Endothelial cell of hepatic sinusoid (primary cell): ENCODE data around the gene ZDHHC22.

ENCODE experiments used
- in situ Hi-C: cut with HindIII; loops from 2 replicates; pipeline ENCODE4 v1.10.0; 2017; ENCODE audit warnings: low sequenced_read_pairs

Gene ZDHHC22

DNA sequence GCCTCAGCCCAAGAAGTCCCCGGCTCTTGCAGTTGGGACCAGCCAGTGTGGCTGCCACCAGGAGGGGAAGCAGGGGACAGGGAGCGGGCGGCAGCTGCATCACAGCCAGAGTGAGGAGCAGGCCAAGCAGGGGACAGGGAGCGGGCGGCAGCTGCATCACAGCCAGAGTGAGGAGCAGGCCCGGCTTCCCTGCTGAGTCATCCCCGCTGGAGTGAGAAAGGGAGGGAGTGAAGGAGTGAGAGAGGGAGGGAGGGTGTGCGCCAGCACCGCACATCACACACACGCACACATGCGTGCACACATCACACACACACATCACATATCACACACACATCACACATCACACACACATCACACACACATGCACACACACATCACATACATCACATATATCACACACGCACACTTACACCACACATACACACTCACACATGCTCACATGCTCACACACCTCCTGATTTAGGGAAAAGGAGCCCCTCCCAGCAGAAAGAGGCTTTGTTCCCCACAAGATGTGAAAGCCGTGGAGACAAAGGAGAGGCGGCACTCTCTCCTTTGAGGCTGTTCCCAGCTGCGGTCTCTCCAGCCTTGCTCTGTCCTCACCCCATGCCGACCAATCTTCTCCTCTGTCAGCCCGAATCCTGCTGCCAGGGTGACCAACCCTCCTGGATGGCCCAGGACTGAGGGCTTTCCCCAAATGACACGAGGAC lies 16.7 kb upstream of the ZDHHC22 start:
- in situ Hi-C loops: no loop called here

DNA sequence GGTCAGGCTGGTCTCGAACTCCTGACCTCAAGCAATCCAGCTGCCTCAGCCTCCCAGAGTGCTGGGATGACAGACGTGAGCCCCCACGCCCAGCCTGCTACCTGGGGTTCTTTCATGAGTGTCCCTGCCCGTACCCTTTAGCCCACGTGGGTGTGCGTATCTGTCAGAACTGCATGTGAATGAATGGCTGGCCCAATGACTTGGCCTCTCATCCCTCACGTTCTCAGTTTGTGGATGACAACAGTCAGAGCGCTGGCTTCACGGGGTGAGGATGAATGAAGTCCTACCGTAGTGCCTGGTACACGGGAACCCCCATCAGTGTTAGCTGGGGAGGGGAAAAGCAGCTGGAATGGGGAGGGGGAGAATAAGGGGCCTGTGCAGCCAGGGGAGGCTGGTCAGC lies 16.1 kb upstream of the ZDHHC22 start:
- in situ Hi-C loops: no loop called here

DNA sequence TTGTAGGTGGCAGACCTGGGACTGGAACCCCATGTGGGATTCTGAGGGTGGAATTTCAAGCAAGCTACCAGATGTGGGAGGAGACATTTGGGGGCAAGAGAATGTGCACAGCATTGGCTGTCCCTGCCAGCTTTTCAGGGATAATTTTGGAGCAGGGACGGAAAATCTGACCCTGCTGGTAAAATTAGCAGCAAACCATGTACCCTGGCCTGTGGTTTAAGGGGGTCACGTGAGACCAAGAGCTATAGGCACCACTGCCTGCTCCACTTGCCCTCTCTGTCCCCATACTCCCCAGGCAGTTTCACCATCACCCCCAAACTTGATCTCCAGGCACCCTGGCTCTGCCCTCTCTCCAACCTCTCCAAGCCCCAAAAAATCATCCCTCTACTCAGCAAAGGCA lies 13.5 kb upstream of the ZDHHC22 start:
- in situ Hi-C loops: no loop called here

DNA sequence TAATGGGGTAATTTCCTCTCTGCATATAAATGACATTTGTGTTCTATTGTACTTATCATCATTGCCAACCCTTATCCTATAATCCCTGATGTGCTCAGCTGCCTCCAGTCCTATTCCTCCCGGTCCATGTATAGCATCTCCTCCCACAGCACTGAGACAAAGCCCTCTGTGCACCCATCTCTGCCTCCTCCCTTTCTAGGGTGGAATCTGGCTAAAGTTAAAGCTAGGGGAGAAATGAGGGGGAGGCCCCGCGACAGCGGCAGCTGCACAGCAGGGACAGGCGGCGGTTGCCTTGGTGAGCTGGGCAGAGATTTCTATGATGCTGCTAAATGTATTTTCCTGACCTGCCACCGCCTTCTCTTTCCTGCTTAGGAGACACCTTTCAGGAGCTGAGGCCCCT lies 12.8 kb upstream of the ZDHHC22 start:
- in situ Hi-C loops: no loop called here

DNA sequence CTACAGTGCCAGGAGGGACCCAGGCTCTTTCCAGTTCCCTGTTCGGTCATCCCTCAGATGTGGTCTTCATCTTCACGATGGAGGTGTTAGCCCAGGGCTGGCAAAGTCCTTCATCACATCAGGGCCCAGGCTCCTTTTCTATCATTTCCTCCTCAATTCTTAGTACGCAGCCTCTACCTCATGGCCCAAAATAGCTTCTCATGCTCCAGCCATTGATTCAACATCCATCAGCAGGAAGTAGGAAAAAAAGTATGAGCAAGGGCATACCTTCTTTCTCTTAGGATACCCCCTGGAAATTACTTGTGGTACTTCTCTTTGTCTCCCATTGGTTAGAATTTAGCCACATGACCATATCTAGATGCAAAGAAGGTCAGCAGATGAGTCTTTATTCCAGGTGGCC lies 12.2 kb upstream of the ZDHHC22 start:
- in situ Hi-C loops: no loop called here

DNA sequence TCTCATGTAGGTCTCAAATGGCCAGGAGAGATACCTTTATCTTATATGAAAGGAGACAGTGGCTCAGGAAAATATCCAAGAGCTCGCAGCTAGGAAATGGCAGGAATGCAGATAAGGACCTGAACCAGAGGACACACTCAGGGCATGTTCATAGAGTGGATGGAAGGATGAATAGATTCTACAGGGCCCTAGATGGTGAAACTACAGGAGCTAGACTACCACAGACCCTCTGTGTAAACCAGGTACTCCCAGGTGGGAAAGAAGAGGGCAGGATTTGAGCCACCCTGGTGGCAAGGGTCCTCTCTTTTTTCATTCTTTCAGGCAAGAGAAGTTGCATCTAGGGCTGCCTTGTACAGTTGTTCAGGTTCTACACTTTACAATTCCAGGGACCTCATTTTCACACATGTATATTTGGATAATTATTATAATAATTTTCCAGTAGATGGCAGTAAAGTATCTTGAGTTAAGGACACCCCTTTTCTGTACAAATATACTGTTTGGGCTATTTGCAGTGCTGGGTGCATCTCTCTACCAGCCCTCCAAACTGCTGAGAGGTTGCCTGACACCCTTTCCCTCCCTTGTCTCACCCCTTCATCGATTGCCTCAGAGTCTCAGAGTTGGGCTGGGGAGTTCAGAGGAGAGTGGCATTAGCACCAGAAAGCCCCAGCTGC lies 10.5 kb upstream of the ZDHHC22 start:
- in situ Hi-C loops: no loop called here

DNA sequence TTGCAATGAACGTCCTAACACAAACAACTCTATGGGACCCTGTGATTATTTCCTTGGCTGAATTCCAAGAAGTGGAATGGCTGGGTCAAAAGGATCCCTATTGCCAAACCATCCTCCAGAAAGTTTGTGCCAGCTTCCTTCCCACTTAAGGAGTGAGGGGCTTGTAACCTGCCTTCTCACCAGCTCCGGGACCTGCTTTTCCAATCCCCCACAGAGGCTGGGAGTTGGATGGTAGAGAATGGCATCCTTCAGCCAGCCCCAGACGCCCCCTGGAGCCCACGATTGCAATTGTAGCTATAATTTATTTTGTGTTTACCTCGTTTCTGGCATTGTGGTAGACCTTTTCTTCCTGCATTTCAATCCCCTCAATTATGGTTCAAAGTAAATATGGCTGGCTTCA lies 9.7 kb upstream of the ZDHHC22 start:
- in situ Hi-C loops: no loop called here

DNA sequence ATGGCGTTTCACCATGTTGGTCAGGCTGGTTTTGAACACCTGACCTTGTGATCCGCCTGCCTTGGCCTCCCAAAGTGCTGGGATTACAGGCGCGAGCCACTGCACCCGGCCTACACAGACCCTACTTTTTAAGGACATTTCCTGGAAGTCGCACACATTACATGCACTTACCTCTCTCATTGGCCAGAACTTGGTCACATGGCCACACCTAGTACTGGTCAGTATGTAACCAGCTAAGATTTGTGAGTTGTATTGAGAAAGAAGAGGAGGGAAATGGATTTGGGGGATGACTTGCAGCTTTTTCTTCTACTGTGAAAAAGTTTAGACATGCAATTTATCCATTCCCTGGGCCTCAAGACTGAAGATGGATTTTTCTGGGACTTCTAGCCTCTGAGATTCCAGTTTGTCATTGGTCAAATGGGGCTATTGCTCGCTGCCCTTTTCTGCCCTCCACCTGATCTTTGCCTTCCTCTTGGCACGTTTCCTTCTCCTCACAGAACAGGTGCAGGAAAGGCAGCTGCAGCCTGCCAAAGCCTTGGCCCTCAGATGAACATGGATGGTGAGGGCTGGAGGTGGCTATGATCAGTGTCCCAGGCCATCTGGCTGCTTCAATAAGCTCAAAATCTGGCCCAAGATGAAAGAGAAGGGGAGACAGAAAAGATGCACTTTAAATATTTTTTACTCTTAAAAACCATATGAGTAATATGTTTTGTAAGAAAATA lies 7.1 kb upstream of the ZDHHC22 start:
- in situ Hi-C loops: no loop called here

DNA sequence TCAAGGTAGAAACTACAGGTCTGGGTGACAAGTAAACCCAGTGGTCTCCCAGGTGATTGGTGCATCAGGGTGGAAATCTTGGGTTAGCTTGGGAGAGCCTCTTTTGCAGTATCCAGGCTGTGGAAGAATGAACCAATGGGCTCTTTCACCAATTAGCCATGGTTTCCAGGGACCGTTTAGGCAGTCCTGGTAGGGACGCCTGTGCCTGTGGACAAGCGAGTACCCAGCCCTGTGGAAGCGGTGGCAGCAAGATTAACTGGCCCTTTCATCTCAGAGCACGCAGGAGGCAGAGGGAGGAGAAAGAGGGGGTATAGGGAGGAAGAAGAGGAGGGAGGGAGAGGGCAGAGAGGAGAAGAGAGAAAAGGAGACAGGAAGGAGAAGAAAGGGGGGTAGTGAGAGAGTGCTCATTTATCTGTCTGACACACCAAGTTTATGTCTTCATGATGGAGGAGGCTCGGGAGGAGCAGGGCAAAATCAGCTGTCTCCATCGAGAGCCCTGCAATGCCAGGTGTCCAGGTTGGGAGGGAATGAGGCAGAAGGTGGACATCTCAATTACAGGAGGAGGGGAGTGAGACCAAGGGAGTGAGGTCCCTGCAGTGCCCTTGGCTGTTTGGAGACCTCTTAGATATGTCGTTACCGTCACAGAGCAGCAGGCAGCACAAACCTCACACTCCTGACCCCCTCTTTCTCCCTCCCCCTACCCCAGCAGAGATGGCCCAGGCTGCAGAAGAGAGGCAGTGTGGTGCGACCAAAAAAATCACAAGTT lies 4.6 kb upstream of the ZDHHC22 start:
- in situ Hi-C loops: no loop called here

DNA sequence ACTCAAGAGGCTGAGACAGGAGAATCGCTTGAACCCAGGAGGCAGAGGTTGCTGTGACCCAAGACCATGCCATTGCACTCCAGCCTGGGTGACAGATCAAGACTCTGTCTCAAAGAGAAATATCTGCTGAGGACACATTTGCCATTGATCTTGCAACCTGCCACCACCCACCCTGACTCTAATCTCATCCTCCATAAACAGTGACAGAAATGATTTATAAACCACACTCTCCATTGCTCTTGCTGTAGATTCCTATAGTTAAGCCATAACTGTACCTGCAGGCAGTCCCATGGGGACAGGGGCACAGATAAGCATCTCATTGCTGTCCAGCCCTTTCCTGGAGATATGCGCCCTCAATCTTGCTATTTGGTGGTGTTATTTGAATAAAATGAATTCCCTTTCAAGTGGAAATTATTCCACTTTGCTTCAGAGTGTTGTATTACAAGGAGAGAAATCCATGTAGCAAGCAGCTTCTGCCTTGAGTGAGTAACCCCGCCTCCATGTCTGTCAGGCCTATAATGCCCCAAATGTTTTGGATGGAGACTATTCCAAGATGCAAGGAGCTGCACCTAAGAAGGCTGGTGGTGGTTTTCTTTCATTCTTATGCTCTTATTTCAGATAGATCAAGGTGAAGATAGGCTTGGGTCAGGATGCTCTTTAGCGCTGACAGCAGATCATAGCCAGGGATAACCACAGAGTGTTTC lies 3.0 kb upstream of the ZDHHC22 start:
- in situ Hi-C loops: no loop called here

DNA sequence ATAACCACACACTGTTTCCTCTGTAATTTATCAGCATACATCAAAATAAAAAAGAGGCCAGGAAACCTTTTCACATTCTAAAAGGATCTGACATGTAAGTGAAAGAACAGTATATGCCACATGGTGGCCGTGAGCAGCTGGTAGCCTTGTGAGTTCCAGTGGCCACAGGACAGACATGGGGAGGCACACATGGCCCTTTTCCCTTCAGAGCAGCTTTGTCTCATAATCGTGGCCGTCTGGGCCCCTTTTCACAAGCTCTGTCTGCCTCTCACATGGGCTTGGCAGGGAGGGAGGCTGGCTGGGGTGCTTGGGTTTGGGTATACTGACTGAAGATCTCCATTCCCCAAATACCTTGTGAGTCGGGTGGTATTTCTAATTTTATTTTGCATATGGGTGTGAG lies 1.5 kb upstream of the ZDHHC22 start:
- in situ Hi-C loops: no loop called here

DNA sequence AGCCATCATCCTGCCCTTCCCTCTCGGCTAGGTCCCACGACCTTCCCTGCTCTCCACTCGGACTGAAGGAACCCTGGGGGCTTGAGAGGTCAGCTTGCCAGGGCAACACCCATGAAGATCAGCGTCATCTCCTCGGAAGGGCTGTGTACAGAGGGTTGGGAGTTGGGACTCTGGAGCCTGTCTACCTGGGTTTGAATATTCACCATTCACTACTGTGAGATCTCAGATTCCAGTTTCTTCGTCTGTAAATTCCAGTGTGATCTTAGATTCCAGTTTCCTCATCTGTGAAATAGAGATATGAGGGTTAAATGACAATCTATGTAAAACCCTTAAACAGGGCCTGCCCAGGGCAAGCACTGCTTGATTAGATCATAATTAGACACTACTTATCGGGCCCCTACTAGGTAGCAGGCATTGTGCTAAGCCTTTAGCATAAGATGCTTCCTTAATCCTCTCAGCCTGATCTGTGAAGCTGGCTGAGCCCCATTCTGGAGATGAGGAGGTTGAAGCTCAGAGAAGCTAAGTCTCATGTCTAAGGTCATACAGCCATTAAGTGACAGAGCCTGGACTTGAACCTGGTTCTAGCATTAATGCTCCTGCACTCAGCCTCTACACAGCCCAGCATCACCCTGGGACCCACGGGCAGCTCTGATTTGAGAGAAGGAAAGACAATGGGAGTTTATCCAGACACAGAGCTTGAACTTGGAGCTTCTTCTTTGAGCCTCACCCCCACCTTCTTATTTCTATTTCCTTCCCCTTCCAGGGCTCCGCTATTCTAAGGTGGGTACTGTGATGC lies 612 bp upstream of the ZDHHC22 start:
- in situ Hi-C loops: no loop called here

DNA sequence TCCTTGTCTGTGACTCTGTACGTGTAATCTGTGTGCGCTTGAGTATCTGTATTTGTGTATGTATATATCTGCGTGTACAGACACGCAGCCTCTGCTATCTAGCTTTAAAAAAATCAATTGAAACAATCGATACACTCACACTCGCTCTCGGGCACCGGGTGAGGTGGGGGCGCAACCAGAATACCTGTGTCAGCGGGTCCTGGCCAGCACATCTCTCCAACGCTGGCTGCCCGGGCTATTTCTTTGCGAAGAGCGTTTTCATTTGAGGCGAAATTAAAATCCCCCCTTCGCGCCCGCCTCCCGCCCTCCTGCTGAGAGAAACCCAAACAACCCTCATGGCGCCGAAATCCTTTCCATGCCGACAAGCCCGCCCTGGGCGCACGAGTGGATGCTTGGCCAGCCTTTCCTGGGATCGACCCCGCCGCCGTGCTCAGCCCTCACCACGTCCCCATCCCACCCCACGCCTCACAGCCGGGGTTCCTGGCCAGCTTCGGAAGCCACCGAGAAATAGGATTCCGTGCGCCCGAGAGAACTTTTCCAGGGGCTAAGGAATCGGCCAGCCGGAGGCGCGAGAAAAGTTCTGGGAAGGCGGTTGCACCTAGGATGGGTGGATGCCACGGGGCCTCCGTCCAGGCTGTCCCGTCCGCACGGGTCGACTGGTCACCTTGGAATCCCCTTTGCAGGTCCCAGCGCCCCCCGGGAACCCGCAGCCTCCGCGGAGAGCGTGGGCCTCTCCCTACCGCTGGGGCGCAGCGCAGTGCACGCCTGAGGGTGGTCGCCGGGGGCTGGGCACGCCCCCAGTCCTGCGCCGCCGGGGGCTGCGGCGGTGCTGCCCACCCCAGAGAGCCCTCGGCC lies 1.0 kb downstream of the ZDHHC22 start:
- in situ Hi-C loops: no loop called here

DNA sequence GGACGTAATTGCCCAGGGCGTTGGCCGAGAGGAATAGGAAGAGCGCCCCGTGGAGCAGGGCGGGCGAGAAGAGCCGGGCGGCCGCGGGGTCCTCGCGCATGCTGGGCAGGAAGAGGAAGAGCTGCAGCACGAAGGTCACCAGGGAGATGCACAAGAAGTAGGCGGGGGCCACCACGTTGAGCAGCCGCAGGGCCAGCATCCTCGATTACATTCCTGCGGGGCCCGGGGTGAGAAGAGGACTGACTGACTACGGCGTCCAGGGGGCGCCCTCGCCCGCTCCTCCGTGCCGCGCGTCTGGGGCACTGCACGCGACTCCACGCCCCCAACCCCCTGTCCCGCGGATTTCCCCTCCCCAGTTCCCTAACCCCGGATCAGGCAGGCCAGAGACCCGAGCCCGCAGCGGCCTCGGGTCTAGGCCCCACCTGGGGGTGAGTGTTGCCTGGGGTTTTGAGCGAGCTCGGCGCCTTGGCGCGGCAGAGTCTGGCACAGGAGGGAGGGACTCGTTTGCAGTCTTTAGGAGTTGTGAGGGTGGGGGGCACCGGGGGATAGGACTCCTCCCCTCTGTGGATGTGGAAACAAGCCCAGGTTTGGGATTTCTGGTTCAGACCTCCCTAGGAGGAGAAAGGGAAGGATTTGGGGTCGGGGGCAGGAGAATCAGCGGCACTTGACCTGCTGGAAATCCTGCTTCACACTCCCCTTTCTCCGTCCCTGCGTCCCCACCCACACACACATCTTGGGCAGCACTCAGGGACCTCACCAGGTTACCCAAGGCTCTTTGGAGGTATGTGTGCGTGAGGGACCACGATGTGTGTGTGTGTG lies 1.8 kb downstream of the ZDHHC22 start:
- in situ Hi-C loops: no loop called here

DNA sequence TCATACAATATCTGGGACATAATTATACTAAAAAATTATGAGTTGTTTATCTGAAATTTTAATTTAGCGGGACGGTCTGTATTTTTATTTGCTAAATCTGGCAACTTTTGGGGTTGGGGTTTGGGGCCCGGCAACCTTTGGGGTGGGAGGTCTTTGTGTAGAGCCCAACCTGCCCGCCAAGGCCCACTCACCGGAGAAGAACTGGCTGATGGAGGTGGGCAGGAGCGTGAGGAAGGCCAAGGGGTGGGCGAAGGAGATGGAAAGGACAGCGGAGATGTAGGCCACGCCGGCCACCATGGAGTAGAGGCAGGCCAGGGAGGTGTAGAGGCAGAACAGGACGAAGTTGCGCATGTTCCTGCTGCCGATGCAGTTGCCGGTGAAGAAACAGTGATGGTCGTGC lies 2.6 kb downstream of the ZDHHC22 start:
- in situ Hi-C loops: no loop called here

DNA sequence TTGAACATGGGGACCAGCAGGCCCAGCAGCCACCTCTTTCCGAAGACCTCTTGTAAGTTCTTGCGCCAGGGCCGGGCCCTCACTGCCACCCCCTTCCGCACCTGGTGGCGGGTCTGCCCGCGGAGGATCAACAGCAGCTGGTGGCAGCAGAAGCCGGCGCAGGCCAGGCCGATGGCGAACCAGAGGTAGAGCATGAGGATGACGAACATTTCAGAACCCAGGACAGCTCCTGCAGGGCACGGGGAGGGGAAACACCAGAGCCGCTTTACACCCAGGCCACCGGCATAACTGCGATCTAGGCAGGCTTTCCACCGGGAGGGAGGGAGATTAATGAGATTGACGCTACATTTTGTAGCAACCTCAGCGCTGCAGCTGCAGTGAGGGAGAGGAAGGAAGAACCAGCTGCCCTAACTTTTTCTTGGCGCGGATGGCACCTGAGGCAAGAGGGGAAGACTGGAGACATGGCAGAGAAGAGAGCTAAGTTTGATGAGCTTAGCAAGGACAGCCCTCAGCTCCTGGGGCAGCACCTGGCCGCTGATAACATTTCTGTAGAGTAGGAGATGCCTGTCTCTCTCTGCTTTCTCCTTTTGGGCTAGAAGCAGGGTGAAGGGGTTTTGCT lies 7.8 kb downstream of the ZDHHC22 start:
- in situ Hi-C loops: no loop called here

DNA sequence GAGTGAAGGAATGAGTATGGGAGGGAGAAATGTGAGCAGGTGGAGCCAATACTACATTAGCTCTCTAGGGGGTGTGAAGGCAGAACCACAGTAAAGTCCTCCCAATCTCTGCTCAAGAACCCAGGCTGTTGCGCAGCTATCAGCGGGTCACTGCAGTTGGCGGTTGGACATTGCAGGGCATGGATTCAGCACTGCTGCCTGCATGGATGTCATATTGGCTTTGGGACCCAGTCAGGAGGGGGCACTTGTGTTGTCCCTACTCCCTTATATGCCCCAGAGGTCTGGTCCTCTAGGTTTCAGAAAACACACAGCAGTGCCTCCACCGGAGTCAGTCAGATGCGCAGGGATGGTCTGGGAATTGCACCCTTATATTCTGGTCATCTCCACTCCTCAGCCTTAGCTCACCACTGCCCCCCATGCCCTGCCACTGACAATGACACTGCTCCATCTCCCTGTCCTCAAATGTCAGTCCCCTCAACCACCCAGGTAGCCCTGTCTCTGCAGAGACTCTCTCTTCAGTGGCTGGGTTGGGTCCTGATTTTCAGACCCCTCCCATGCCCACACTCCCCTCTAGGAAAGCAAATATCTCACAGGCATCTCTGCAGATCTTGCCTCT lies 9.6 kb downstream of the ZDHHC22 start:
- in situ Hi-C loops: no loop called here
